Stimulated activated naive CD4-positive, alpha-beta T cell treated with Interleukin-2 at 50 U/mL for 16 hours (primary cell): Measurements from ENCODE around the gene MYBPC2.

Source experiments
- DNase-seq: peaks from one replicate; lab custom pipeline; 2025; lab: John Stamatoyannopoulos, UW

MYBPC2 gene

GRCh38 chr19:50500753-50501151 lies 68.1 kb downstream of the MYBPC2 start:
- DNase-seq, result no peak

- no peak for DNase-seq
Observed at GRCh38 chr19:50501186-50501567, 68.5 kb downstream of the MYBPC2 start.

- DNase-seq, result no peak
Observed at GRCh38 chr19:50501568-50502475, 69.1 kb downstream of the MYBPC2 start.

GRCh38 chr19:50505856-50506611 lies 73.3 kb downstream of the MYBPC2 start:
- no peak for DNase-seq

GRCh38 chr19:50506700-50507099 lies 74.0 kb downstream of the MYBPC2 start:
- DNase-seq, result no peak

DNA sequence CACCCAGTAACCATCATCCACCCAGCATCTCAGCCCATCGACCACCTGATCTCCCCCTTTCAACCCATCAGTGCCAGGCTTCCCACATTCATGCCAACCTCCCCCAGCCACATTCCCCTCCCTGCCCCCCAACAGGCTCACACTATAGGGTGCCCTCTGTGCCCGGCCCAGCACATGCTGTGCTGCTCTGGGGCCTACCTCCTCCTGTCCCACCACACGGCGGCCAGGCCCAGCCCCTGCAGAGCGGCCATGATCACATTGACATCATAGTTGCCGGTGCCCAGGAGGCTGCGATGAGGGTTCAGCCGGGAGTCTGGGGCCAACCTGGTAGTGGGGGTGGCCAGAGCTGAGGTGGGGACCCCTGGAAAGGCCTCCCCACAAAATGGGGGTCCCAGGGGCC lies 74.7 kb downstream of the MYBPC2 start:
- no peak for DNase-seq

- DNase-seq, result no peak
Observed at GRCh38 chr19:50508843-50509190, 76.1 kb downstream of the MYBPC2 start.

DNA sequence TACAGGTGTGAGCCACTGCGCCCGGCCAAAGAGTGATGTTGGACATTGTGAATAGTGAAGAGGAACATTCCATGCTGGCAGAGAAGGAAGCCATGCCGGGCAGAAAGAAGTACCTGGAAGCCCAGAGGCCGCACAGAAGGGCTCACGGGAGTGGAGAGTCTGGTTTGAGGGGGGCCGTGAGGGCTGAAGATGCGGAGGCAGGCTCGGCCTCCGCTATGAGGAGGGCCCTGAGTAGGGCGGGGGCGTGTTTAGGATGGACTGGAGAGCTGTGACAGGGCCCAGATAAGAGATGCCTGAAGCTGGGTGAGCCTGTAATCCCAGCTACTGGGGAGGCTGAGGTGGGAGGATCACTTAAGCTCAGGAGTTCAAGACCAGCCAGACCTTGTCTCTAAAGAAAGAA lies 76.7 kb downstream of the MYBPC2 start:
- DNase-seq, result no peak

DNA sequence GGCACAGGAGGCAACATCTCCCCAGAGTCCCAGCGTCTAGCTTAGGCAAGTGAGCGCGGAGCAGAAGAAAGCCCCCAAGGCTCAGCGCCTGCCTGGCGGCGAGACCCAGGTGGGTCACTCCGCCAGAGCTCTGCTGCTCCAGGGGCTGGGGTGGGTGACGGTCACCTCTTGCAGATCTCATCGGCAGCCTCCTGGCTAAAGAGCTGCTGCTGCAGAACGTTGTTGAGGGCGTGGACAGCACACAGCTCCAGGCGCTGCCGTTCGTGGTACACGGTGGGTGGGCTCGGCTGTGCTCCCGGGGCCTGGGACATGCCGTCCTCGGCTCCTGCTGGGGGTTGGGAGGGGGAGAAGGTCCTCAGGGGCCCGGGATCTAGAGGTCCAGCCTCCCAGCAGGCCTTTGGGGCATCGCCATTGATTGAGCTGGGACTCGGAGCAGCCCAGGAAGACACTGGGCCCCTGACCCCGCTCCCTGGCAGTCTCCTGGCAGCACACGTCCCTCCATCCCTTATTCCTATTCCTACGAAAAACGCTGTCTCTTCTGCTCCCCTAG lies 77.5 kb downstream of the MYBPC2 start:
- DNase-seq, result no peak

GRCh38 chr19:50510700-50511068 lies 78.0 kb downstream of the MYBPC2 start:
- DNase-seq, result no peak

GRCh38 chr19:50511069-50511822 lies 78.6 kb downstream of the MYBPC2 start, which contains the start of gene JOSD2:
JOSD2 (minus strand) TSS chr19:50511191; CDS start chr19:50510431, 760 bp downstream.
- DNase-seq, result peak; percentile 98

DNA sequence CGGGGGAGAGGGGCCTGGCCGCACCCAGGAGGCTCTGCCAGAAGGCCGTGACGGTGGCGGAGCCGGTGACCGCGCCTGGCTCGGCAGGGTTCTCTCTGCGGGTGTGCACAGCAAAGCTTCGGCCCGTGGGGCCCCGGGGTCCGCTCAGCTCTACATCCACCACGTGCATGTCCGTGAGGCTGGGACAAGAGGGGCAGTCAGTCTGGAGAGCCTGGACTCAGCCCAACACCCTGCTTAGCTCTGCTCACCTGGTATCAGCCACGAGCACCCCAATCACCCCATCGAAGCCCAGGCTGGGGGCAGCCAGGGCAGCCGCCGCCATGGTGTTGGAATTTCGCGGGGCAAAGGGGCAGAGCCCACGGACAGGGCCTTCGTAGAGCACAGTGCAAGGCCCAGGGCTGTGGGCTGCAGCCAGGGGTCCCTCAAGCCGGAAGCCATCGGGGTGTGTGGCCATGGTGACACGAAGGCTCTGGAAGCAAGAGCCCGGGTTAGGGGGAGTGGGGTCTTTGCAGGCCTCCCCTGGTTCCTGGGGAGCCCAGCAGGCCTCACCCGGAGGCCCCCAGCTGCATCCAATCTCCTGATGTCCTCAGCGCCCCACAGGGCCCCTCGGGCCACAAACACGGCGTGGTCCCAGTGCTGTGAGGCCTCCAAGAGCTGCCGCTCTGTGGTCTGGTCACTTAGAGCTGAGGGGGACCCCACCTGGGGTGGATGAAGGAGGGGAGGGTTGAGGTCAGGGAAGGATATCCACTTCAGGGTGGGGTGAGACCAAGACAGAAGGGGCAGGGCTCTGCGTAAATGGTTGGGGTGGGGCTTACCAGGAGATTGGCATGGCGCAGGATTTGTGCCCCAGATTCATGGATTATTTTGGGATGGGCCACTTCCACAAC lies 79.7 kb downstream of the MYBPC2 start:
- no peak for DNase-seq

GRCh38 chr19:50512999-50513745 lies 80.5 kb downstream of the MYBPC2 start:
- DNase-seq, result no peak

DNA sequence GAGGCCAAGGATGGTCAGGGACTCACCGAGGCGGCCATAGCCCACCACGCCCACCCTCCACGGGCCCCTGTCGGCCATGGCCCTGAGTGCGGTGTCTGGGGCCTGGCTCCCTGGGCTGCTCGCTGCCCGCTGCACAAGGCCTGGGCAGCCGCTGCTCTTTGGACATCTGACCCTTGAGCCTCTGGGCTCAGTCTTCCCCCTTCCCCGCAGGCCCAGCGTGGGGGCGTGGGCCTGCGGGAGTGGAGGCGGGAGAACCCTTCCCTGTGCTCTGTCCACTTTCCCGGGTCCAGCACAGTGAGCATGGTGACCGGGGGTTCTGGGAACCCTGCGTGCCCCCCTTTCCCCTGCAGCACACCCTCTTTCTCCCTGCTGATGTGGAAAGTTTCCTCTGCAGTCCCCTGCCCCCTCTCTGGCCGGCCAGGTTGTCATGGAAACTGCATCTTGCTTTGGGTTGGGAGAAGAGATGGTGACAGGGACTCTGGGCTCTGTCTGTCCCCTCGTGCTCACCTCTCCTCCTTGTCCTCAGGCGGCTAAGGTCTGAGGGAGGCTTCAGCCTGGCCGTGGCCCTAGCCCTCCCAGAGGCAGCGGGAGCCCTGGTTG lies 81.2 kb downstream of the MYBPC2 start, which contains the start of gene ASPDH:
Gene ASPDH, minus strand, starts transcription at position 168 of the 600 bp plus-strand sequence. Its CDS starts 90 bp downstream, at position 78.
- DNase-seq, result no peak

DNA sequence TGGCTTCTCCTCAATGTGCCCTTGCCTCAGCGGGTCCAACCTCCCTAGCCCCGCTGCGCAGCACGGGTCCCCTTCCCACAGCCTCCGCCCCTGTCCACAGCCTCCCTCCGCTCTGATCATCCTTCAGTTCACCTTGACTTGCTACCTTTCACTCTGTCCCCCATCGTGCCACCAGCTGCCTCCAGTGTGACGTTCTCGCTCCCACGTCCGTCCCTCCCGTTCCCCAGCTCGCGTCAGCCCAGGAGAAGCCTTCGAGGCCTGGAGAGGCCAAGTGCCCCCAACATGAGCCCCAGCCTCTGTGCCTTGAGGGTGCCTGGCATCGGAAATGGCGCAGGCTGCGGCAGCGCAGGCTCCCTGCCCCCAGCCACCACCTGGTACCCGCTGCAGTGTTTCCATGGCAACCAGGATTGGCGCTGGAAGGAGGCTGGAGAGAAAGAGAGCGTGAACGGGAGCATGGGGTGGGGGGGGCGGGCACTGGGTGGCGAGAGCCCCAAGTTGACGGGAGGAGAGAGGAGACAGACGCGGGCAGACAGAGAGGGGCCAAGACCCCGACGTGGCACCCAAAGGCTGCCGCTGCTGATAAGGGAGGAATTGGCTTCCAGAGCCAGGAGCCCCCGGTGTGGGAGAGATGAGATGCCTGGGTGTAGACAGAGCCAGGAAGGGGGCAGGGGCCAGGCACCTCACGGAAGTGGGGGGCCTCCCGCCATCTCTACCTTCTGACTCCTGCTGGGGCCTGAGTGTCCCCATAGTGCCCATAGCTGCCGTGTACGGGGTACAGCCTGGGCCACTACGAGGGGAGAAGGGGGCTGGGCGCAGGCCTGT lies 81.9 kb downstream of the MYBPC2 start:
- DNase-seq, result no peak

DNA sequence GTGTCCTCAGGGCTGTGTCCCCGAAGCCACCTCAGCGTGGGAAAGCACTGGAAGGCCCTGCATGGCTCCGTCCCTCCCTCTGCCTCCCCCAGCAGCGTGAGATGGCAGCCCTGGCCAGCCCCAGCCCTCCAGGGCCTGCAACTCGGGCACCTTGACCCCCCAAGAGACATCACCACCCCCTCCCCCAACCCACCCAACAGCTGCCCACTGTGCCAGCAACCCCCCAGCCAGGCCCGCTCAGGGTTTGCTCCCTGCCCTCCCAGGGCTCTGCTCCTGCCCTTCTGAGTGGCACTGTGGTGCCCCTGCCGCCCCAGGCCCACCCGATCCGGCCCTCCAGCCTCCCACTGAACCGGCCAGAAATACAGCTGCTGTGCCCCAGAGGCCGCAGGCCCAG lies 82.5 kb downstream of the MYBPC2 start:
- no peak for DNase-seq
